ENCODE results near the gene ATM. TPM values are rescaled to one million over a fixed set of nuclear protein-coding genes. Genes with fewer than 3 reads are reported as not detected.

ATM gene
- total RNA-seq, 4 donors from 2014 or later: 18.4 to 44.9 (median 33.3) TPM

GRCh38 chr11:108218455-108218854 lies 4.4 kb upstream of the ATM start:
- 43 to 96% methylated on average over 2 of the region's 2 CpGs for WGBS, 2 donors
- TF ChIP-seq POLR2A (IDR thresholded peaks at IDR 0.05): no peak
- TF ChIP-seq, protein P1, sequence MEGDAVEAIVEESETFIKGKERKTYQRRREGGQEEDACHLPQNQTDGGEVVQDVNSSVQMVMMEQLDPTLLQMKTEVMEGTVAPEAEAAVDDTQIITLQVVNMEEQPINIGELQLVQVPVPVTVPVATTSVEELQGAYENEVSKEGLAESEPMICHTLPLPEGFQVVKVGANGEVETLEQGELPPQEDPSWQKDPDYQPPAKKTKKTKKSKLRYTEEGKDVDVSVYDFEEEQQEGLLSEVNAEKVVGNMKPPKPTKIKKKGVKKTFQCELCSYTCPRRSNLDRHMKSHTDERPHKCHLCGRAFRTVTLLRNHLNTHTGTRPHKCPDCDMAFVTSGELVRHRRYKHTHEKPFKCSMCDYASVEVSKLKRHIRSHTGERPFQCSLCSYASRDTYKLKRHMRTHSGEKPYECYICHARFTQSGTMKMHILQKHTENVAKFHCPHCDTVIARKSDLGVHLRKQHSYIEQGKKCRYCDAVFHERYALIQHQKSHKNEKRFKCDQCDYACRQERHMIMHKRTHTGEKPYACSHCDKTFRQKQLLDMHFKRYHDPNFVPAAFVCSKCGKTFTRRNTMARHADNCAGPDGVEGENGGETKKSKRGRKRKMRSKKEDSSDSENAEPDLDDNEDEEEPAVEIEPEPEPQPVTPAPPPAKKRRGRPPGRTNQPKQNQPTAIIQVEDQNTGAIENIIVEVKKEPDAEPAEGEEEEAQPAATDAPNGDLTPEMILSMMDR (IDR thresholded peaks at IDR 0.05): no peak

GRCh38 chr11:108218912-108219783 lies 3.7 kb upstream of the ATM start:
- DNase-seq (ENCODE audit: low spot score in 2 of 2): no peak
- WGBS, 2 donors: 76 to 82% methylated on average over 7 of the region's 7 CpGs
- intact Hi-C loops (cut with DNase I; ENCODE audit: low total_unique reads): no loop called here
- H3K4me3 ChIP-seq (ENCODE audit: low read depth, poor library complexity, severe bottlenecking): no peak overlapping the region
- TF ChIP-seq POLR2A (IDR thresholded peaks at IDR 0.05): no peak
- TF ChIP-seq, protein P1 (IDR thresholded peaks at IDR 0.05): no peak

More at GRCh38 chr11:108218455-108218854, 4.4 kb upstream of the ATM start:
- no peak for DNase-seq (ENCODE audit: low spot score in 2 of 2)
- intact Hi-C loops (cut with DNase I; ENCODE audit: low total_unique reads): no loop called here
- no peak overlapping the region for H3K4me3 ChIP-seq (ENCODE audit: low read depth, poor library complexity, severe bottlenecking)

DNA sequence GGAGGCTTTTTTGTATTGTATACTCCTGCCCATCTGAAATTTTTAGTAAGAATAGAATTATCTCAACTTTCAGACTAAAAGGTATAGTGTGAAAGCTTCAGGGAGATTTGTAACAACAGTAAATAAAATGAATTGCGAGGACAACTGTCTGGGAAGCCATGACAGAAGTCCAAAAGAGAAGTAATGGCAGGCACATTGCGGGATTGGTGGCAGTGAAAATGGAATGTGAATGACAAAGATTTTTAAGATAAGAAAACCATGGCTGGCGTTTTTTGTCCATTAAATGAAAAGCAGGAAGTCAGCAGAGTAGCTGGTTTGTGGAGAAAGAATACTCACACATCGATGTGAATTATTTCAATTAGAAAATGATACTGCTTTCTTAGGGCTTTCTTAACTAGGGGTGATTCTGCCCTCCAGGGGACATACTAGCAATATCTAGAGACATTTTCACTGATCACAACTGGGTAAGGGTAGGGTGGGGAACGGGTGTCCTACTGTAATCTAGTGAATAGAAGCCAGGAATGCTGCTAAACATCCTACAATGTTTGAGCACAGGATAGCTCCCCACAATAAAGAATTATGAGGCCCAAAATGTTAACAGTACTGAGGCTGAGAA lies 2.0 kb upstream of the ATM start:
- WGBS, 2 donors: 37 to 40% methylated on average over 5 of the region's 5 CpGs

DNA sequence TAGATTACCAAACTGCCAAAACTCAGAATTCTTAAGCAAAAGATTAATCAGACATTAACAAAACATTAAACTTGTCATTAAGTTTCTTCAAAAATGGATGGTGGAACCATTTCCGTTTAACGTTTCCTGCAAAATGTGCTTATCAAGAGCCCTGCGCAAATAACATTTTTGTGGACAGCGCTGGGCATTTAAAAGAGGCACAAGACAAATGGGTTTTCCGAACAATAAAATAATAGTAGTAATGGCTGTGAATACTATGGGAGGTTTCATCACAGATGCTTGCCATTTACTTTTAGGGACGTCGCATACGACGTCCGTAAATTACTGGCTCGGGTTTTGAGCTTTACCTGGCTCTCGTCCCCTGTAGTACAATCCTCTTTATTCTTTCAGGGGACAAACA lies 1.5 kb upstream of the ATM start:
- no peak for DNase-seq (ENCODE audit: low spot score in 2 of 2)
- intact Hi-C loops (cut with DNase I; ENCODE audit: low total_unique reads): no loop called here
- TF ChIP-seq POLR2A (IDR thresholded peaks at IDR 0.05): no peak
- TF ChIP-seq, protein P1 (IDR thresholded peaks at IDR 0.05): no peak
- 2 to 4% methylated on average over 12 of the region's 12 CpGs for WGBS, 2 donors
- peak overlapping the region; percentile 60 for H3K4me3 ChIP-seq (ENCODE audit: low read depth, poor library complexity, severe bottlenecking)

More for the DNA sequence above, 2.0 kb upstream of the ATM start:
- no peak for DNase-seq (ENCODE audit: low spot score in 2 of 2)
- intact Hi-C loops (cut with DNase I; ENCODE audit: low total_unique reads): no loop called here
- H3K4me3 ChIP-seq (ENCODE audit: low read depth, poor library complexity, severe bottlenecking): no peak overlapping the region
- TF ChIP-seq, protein P1 (IDR thresholded peaks at IDR 0.05): no peak
- TF ChIP-seq POLR2A (IDR thresholded peaks at IDR 0.05): no peak

- intact Hi-C loops (cut with DNase I; ENCODE audit: low total_unique reads): no loop called here
- DNase-seq (ENCODE audit: low spot score in 2 of 2): peak in 1 of 2 donors; percentile 87
- H3K4me3 ChIP-seq (ENCODE audit: low read depth, poor library complexity, severe bottlenecking): peak overlapping the region; percentile 60
- no peak for TF ChIP-seq POLR2A (IDR thresholded peaks at IDR 0.05)
- TF ChIP-seq, protein P1 (IDR thresholded peaks at IDR 0.05): no peak
- WGBS, 2 donors: 0% methylated on average over 29 of the region's 29 CpGs
Measured at GRCh38 chr11:108221911-108222573, 825 bp upstream of the ATM start.
